GM12878 (cell line): ENCODE measurements around the gene NDUFV1. TPM values are rescaled to one million over a fixed set of nuclear protein-coding genes. Genes with fewer than 3 reads are reported as not detected.

Experiments used
- ATF3 ChIP-seq: IDR thresholded peaks from 2 replicates; pipeline ENCODE4 v1.6.1; 2011; ENCODE audit warnings: low read depth, mild to moderate bottlenecking, low read length, moderate library complexity, borderline replicate concordance; ENCODE audit errors: extremely low read depth
- CEBPB ChIP-seq, 2 experiments: fragments of 150-350 bp in 1 of 2; IDR thresholded peaks; 2 replicates each; pipeline ENCODE4 v1.6.1; 2012 to 2014; ENCODE audit warnings: low read depth in 2 of 2, low read length in 2 of 2, borderline replicate concordance in 1 of 2, inconsistent platforms in 1 of 2
- CEBPZ ChIP-seq: fragments of 150-350 bp; IDR thresholded peaks from 2 replicates; pipeline ENCODE4 v1.6.1; 2016; ENCODE audit warnings: low read depth, low read length
- CHD2 ChIP-seq: IDR thresholded peaks from 2 replicates; pipeline ENCODE4 v1.6.1; 2011; ENCODE audit warnings: low read depth, low read length, improper control_type of control experiment, borderline replicate concordance
- CREM ChIP-seq: IDR thresholded peaks from 2 replicates; pipeline ENCODE4 v1.6.1; 2014; ENCODE audit warnings: antibody characterized with exemption, low read depth
- GABPA ChIP-seq: IDR thresholded peaks from 2 replicates; pipeline ENCODE4 v1.6.1; 2014; ENCODE audit warnings: antibody characterized with exemption, low read depth, mild to moderate bottlenecking, inconsistent platforms
- HDGF ChIP-seq: fragments of 450-650 bp; IDR thresholded peaks from 2 replicates; pipeline ENCODE4 v1.6.1; 2016; ENCODE audit warnings: antibody characterized with exemption
- IKZF1 ChIP-seq: fragments of 450-650 bp; conservative IDR thresholded peaks from 2 replicates; pipeline ENCODE4 v1.6.1; 2017; ENCODE audit warnings: antibody characterized with exemption, mild to moderate bottlenecking
- JUNB ChIP-seq: IDR thresholded peaks from 2 replicates; pipeline ENCODE4 v1.6.1; 2016; ENCODE audit warnings: antibody characterized with exemption, mild to moderate bottlenecking
- MEF2A ChIP-seq: IDR thresholded peaks from 2 replicates; pipeline ENCODE4 v1.6.1; 2011; ENCODE audit warnings: low read depth, mild to moderate bottlenecking, low read length, moderate library complexity; ENCODE audit not compliant: insufficient read depth
- MXI1 ChIP-seq: fragments of 150-350 bp; IDR thresholded peaks from 2 replicates; pipeline ENCODE4 v1.6.1; 2011; ENCODE audit warnings: low read depth, mild to moderate bottlenecking, inconsistent platforms, low read length, improper control_type of control experiment
- NFXL1 ChIP-seq: fragments of 450-650 bp; IDR thresholded peaks from 2 replicates; pipeline ENCODE4 v1.6.1; 2017; ENCODE audit warnings: antibody characterized with exemption, mild to moderate bottlenecking, borderline replicate concordance
- POLR2AphosphoS5 ChIP-seq: IDR thresholded peaks from 2 replicates; pipeline ENCODE4 v1.6.1; 2011; ENCODE audit warnings: mild to moderate bottlenecking, low read length, inconsistent platforms
- POU2F2 ChIP-seq: IDR thresholded peaks from 3 replicates; pipeline ENCODE4 v1.6.1; 2011; ENCODE audit warnings: low read depth, mild to moderate bottlenecking, low read length, borderline replicate concordance
- RUNX3 ChIP-seq: IDR thresholded peaks from 2 replicates; pipeline ENCODE4 v1.6.1; 2012; ENCODE audit warnings: low read length, inconsistent platforms
- SIN3A ChIP-seq: IDR thresholded peaks from 2 replicates; pipeline ENCODE4 v1.6.1; 2012; ENCODE audit warnings: low read depth, low read length, improper control_type of control experiment
- ZBTB40 ChIP-seq: fragments of 450-650 bp; IDR thresholded peaks from 2 replicates; pipeline ENCODE4 v1.6.1; 2016; ENCODE audit warnings: mild to moderate bottlenecking, moderate library complexity, borderline replicate concordance
- polyA plus RNA-seq, 11 experiments: library from polyadenylated mRNA; depleted of rRNA in 4 of 11; unstranded in 6 of 11; stranded (reverse) in 5 of 11; fragments of >200 nt; fragmentation: Nextera tagmentation in 4 of 11; fragmentation: Illumina TruSeq in 1 of 11; extraction: Ambion mirVana in 4 of 11; extraction: Trizol in 1 of 11; gene quantifications; 1 replicate in 1 of 11; 2 replicates in 10 of 11; pipeline versions ENCODE4 v1.2.1 to v1.2.3, GENCODE V29; 2011 to 2016; ENCODE audit warnings: inconsistent platforms in 2 of 11, missing spikeins in 2 of 11, low read depth in 1 of 11
- total RNA-seq, 4 experiments: library from RNA; depleted of rRNA in 3 of 4; stranded (reverse); fragments of >200 nt in 3 of 4; fragmentation: Illumina TruSeq in 1 of 4; extraction: Trizol in 1 of 4; gene quantifications; 2 replicates each; pipeline versions ENCODE4 v1.2.1 to v1.2.3, GENCODE V29; 2013 to 2021
- TF ChIP-seq, protein P1 (sequence below): fragments of 450-650 bp; IDR thresholded peaks from 2 replicates; pipeline ENCODE4 v1.6.1; 2017; ENCODE audit warnings: mild to moderate bottlenecking, moderate library complexity

Gene NDUFV1
- total and polyA plus RNA-seq, 10 of the 15 experiments (the other 5 are each of a cell fraction or from before 2014, with no cell fraction given), result 8.2 to 380 (median 231) TPM

- TF ChIP-seq, protein P1, sequence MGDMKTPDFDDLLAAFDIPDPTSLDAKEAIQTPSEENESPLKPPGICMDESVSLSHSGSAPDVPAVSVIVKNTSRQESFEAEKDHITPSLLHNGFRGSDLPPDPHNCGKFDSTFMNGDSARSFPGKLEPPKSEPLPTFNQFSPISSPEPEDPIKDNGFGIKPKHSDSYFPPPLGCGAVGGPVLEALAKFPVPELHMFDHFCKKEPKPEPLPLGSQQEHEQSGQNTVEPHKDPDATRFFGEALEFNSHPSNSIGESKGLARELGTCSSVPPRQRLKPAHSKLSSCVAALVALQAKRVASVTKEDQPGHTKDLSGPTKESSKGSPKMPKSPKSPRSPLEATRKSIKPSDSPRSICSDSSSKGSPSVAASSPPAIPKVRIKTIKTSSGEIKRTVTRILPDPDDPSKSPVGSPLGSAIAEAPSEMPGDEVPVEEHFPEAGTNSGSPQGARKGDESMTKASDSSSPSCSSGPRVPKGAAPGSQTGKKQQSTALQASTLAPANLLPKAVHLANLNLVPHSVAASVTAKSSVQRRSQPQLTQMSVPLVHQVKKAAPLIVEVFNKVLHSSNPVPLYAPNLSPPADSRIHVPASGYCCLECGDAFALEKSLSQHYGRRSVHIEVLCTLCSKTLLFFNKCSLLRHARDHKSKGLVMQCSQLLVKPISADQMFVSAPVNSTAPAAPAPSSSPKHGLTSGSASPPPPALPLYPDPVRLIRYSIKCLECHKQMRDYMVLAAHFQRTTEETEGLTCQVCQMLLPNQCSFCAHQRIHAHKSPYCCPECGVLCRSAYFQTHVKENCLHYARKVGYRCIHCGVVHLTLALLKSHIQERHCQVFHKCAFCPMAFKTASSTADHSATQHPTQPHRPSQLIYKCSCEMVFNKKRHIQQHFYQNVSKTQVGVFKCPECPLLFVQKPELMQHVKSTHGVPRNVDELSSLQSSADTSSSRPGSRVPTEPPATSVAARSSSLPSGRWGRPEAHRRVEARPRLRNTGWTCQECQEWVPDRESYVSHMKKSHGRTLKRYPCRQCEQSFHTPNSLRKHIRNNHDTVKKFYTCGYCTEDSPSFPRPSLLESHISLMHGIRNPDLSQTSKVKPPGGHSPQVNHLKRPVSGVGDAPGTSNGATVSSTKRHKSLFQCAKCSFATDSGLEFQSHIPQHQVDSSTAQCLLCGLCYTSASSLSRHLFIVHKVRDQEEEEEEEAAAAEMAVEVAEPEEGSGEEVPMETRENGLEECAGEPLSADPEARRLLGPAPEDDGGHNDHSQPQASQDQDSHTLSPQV, result peak; percentile 12; the same call in 1 of the 2 replicates
- no peak for TF ChIP-seq CREM
- no peak for TF ChIP-seq CEBPZ
- peak; percentile 85; the same call in 2 of the 3 replicates for TF ChIP-seq POU2F2
- TF ChIP-seq MXI1, result no peak
- no peak for TF ChIP-seq CEBPB (IDR thresholded peaks at IDR 0.05; ENCODE audit: borderline replicate concordance in 1 of 2, low read depth in 2 of 2, low read length in 2 of 2)
- no peak for TF ChIP-seq JUNB
- TF ChIP-seq HDGF, result peak; percentile 52; the same call in 1 of the 2 replicates
- TF ChIP-seq ZBTB40, result peak; percentile 6; the same call in 1 of the 2 replicates
- TF ChIP-seq GABPA, result no peak
- TF ChIP-seq POLR2AphosphoS5, result peak; percentile 92
- TF ChIP-seq NFXL1, result peak; percentile 84
- TF ChIP-seq RUNX3, result peak; percentile 75
- no peak for TF ChIP-seq ATF3
- peak; percentile 58; the same call in 1 of the 2 replicates for TF ChIP-seq SIN3A
- no peak for TF ChIP-seq MEF2A
- TF ChIP-seq CHD2, result peak; percentile 74
- TF ChIP-seq IKZF1, result peak; percentile 94
These were observed 7.4 kb downstream of the NDUFV1 start (continued) for GRCh38 chr11:67613960-67614715.
